CD4-positive, CD25-positive, alpha-beta regulatory T cell (primary cell): ENCODE measurements around the gene RARG. TPM values are rescaled to one million over a fixed set of nuclear protein-coding genes. Genes with fewer than 3 reads are reported as not detected.

Experiments
- ATAC-seq, 2 donors: fragments of 150-1000 bp; cut with Tn5 transposase; one replicate each; pipeline ENCODE4 v1.10.0; 2021; ENCODE audit warnings: low read depth in 2 of 2, moderate number of reproducible peaks in 2 of 2, moderate library complexity in 1 of 2
- DNase-seq, 3 donors: peaks; one replicate each; pipeline versions ENCODE4 v3.0.0 to v3.0.0-alpha.2; 2012 to 2022; ENCODE audit warnings: mixed read lengths in 1 of 3
- H3K27ac ChIP-seq: one replicate; pipeline ENCODE4 v1.7.0; 2013; ENCODE audit warnings: mild to moderate bottlenecking, low read length; ENCODE audit not compliant: insufficient read depth, poor library complexity, severe bottlenecking
- H3K27me3 ChIP-seq: one replicate; pipeline ENCODE4 v1.7.0; 2013; ENCODE audit warnings: low read length; ENCODE audit not compliant: control insufficient read depth, insufficient read depth
- H3K36me3 ChIP-seq: one replicate; pipeline ENCODE4 v1.7.0; 2013; ENCODE audit warnings: mild to moderate bottlenecking, low read length, moderate library complexity; ENCODE audit not compliant: control insufficient read depth, insufficient read depth
- H3K4me1 ChIP-seq: 2 replicates; pipeline ENCODE4 v1.7.0; 2013; ENCODE audit warnings: mild to moderate bottlenecking, low read length; ENCODE audit not compliant: insufficient read depth, control insufficient read depth, poor library complexity, severe bottlenecking
- H3K4me3 ChIP-seq: one replicate; pipeline ENCODE4 v1.7.0; 2013; ENCODE audit warnings: low read depth, mild to moderate bottlenecking, low read length, moderate library complexity
- H3K9me3 ChIP-seq, 2 experiments: 1 replicate in 1 of 2; 2 replicates in 1 of 2; pipeline ENCODE4 v1.7.0; 2013; ENCODE audit warnings: low read length in 2 of 2, mild to moderate bottlenecking in 1 of 2, moderate library complexity in 1 of 2; ENCODE audit not compliant: control insufficient read depth in 2 of 2
- H3K27ac Mint-ChIP-seq, 3 donors: one replicate each; pipeline ENCODE4 v1.8.0; 2020 to 2022; ENCODE audit warnings: mild to moderate bottlenecking in 3 of 3, mixed read lengths in 3 of 3, moderate library complexity in 2 of 3
- H3K27me3 Mint-ChIP-seq: one replicate; pipeline ENCODE4 v1.8.0; 2022; ENCODE audit warnings: mild to moderate bottlenecking, mixed read lengths
- H3K36me3 Mint-ChIP-seq: one replicate; pipeline ENCODE4 v1.8.0; 2020; ENCODE audit warnings: mixed read lengths
- H3K4me1 Mint-ChIP-seq, 4 donors: one replicate each; pipeline ENCODE4 v1.8.0; 2020 to 2022; ENCODE audit warnings: mixed read lengths in 4 of 4, mild to moderate bottlenecking in 1 of 4
- H3K4me3 Mint-ChIP-seq, 4 donors: one replicate each; pipeline ENCODE4 v1.8.0; 2020 to 2022; ENCODE audit warnings: mild to moderate bottlenecking in 4 of 4, mixed read lengths in 4 of 4, moderate library complexity in 3 of 4
- H3K9me3 Mint-ChIP-seq, 7 donors: one replicate each; pipeline ENCODE4 v1.8.0; 2020 to 2022; ENCODE audit warnings: mixed read lengths in 7 of 7, mild to moderate bottlenecking in 3 of 7, moderate library complexity in 2 of 7
- polyA plus RNA-seq, 4 donors: library from polyadenylated mRNA; unstranded; fragments of 300-500 nt; fragmentation: Illumina TruSeq; gene quantifications; one replicate each; pipeline ENCODE4 v1.2.3, GENCODE V29; 2021
- total RNA-seq: library from RNA; stranded (reverse); gene quantifications from one replicate; pipeline ENCODE4 v1.2.3, GENCODE V29; 2022

Gene RARG
- total and polyA plus RNA-seq, 5 donors from 2014 or later = 1.5 to 16.8 (median 3.2) TPM

DNA sequence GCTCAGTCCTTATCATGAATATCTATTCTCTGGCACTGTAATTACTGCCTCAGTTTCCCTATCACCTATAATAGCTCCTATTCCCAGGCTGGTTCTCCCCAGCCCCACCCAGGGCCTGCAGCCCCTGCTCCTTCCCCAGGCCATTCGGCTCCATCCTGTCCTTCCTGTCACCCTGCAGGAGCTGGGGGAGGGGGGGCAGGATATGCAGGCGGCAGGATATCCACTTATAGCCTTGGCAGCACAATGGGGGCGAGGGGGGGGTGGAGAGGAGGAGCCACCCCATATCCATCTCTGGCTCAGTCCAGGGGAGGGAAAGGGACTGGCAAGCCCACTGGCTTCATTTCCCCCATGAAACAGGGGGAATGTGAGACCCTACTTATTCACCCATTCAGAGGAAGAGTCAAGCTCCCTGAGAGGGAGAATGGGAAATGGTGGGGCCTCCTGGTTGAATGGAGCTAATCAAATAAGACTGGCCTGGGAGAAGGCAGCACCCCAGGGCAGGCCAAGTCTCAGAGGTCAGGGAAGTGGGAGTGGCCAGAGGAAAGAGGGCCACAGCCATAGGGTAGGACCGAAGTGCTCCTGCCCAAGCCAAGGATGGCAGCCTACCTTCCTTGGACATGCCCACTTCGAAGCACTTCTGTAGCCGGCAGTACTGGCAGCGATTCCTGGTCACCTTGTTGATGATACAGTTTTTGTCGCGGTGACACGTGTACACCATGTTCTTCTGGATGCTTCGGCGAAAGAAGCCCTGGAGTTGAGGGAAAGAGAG is 17.1 kb downstream of the RARG start:
- peaks cover 44% of the 10 kb centered on the region for H3K4me1 ChIP-seq

DNA sequence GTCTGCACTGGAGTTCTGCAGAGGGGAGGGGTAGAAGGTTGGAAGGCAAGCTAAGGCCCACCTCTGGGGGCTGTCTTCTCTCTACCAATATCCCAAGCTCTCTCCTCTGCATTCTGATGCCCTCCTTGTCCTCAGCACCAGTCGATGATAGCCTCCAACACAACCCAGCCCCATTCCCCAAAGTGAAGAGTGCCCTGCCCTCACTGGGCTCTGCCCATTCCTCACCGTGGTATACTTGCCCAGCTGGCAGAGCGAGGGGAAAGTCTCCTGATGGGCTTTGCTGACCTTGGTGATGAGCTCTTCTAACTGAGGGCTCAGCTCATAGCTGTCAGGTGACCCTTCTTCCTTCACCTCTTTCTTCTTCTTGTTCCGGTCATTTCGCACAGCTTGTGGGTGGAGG is 17.8 kb downstream of the RARG start:
- Histone ChIP-seq H3K36me3 (peaks cover 40% of the 10 kb centered on the region), H3K4me1 (peaks cover 45% of the 10 kb centered on the region), H3K27ac (no peak overlapping the region), H3K27me3 (no peaks in the 10 kb centered on the region), H3K4me3 (no peak overlapping the region), H3K9me3 (no peaks in the 10 kb centered on the region)
- DNase-seq = no peak
- peak overlapping the region in 2 of 4 donors; percentile 74 to 85 for H3K4me3 Mint-ChIP-seq
- H3K9me3 Mint-ChIP-seq = no peaks in the 10 kb centered on the region
- peaks cover 8 to 67% (median 44%) of the 10 kb centered on the region in 4 donors for H3K4me1 Mint-ChIP-seq
- peaks cover 15% of the 10 kb centered on the region for H3K36me3 Mint-ChIP-seq
- no peaks in the 10 kb centered on the region for H3K27me3 Mint-ChIP-seq
- ATAC-seq = no peak
- H3K27ac Mint-ChIP-seq = peak overlapping the region in 2 of 3 donors; percentile 8 to 85

More for the DNA sequence above, 17.1 kb downstream of the RARG start:
- no peaks in the 10 kb centered on the region for H3K27me3 ChIP-seq
- peaks cover 15% of the 10 kb centered on the region for H3K36me3 Mint-ChIP-seq
- DNase-seq = no peak
- peaks cover 8 to 67% (median 44%) of the 10 kb centered on the region in 4 donors for H3K4me1 Mint-ChIP-seq
- no peaks in the 10 kb centered on the region for H3K27me3 Mint-ChIP-seq
- no peak for ATAC-seq
- no peaks in the 10 kb centered on the region for H3K9me3 ChIP-seq
- H3K9me3 Mint-ChIP-seq = no peaks in the 10 kb centered on the region
- H3K36me3 ChIP-seq = peaks cover 40% of the 10 kb centered on the region
- H3K4me3 Mint-ChIP-seq = peak overlapping the region in 1 of 4 donors; percentile 85
- H3K27ac Mint-ChIP-seq = peak overlapping the region in 2 of 3 donors; percentile 8 to 85
- no peak overlapping the region for H3K4me3 ChIP-seq
- no peak overlapping the region for H3K27ac ChIP-seq

DNA sequence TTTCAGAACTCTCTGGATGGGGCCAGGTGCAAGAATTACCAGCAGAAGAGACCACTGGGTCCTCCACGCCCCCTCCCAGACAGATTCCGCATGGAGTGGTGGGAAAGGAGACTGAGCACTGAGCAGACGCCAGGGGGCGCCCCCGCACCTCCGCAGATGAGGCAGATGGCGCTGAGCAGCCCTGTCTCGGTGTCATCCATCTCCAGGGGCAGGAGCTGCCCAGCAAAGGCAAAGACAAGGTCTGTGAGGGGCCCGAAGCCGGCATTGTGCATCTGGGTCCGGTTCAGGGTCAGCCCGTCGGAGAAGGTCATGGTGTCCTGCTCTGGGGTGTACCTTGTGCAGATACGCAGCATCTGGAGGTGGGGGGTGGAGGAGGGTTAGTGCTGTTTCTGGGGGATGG is 18.7 kb downstream of the RARG start:
- Mint-ChIP-seq H3K4me1 (peaks cover 17 to 70% (median 46%) of the 10 kb centered on the region in 4 donors), H3K27me3 (no peaks in the 10 kb centered on the region), H3K36me3 (peaks cover 15% of the 10 kb centered on the region), H3K9me3 (no peaks in the 10 kb centered on the region), H3K4me3 (peak overlapping the region in 2 of 4 donors; percentile 74 to 80), H3K27ac (peak overlapping the region; percentile 12 to 87 (median 74))
- peak; percentile 70 to 71 for ATAC-seq
- H3K4me3 ChIP-seq = no peak overlapping the region
- no peaks in the 10 kb centered on the region for H3K9me3 ChIP-seq
- H3K36me3 ChIP-seq = peaks cover 40% of the 10 kb centered on the region
- no peaks in the 10 kb centered on the region for H3K27me3 ChIP-seq
- peak overlapping the region; percentile 30 for H3K27ac ChIP-seq
- H3K4me1 ChIP-seq = peaks cover 45% of the 10 kb centered on the region
- DNase-seq = peak; percentile 71 to 81 (median 80)

DNA sequence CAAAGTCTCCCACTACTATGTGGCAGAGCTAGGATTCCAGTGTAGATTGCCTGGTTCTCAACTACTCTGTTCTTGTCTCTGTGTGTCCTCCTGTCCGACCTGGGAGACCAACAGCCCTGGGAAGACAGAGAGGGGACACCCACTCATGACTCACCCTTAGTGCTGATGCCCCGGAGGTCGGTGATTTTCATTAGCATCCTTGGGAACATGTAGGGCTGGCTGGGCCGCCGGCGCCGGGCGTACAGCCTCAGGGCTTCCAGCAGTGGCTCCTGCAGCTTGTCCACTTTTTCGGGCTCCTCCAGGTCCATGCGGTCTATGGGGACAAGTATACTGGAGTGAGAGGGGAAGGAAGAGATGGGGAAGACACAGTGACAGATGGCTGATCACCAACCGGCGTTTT is 19.1 kb downstream of the RARG start:
- no peaks in the 10 kb centered on the region for H3K27me3 ChIP-seq
- DNase-seq (no peak), ATAC-seq (no peak)
- peaks cover 15% of the 10 kb centered on the region for H3K36me3 Mint-ChIP-seq
- no peaks in the 10 kb centered on the region for H3K9me3 Mint-ChIP-seq
- H3K4me1 Mint-ChIP-seq = peaks cover 19 to 70% (median 48%) of the 10 kb centered on the region in 4 donors
- peak overlapping the region in 1 of 3 donors; percentile 87 for H3K27ac Mint-ChIP-seq
- H3K36me3 ChIP-seq = peaks cover 40% of the 10 kb centered on the region
- H3K4me3 ChIP-seq = no peak overlapping the region
- H3K4me3 Mint-ChIP-seq = peak overlapping the region in 2 of 4 donors; percentile 74 to 80
- H3K4me1 ChIP-seq = peaks cover 46% of the 10 kb centered on the region
- no peaks in the 10 kb centered on the region for H3K9me3 ChIP-seq
- H3K27me3 Mint-ChIP-seq = no peaks in the 10 kb centered on the region
- H3K27ac ChIP-seq = peak overlapping the region; percentile 30

DNA sequence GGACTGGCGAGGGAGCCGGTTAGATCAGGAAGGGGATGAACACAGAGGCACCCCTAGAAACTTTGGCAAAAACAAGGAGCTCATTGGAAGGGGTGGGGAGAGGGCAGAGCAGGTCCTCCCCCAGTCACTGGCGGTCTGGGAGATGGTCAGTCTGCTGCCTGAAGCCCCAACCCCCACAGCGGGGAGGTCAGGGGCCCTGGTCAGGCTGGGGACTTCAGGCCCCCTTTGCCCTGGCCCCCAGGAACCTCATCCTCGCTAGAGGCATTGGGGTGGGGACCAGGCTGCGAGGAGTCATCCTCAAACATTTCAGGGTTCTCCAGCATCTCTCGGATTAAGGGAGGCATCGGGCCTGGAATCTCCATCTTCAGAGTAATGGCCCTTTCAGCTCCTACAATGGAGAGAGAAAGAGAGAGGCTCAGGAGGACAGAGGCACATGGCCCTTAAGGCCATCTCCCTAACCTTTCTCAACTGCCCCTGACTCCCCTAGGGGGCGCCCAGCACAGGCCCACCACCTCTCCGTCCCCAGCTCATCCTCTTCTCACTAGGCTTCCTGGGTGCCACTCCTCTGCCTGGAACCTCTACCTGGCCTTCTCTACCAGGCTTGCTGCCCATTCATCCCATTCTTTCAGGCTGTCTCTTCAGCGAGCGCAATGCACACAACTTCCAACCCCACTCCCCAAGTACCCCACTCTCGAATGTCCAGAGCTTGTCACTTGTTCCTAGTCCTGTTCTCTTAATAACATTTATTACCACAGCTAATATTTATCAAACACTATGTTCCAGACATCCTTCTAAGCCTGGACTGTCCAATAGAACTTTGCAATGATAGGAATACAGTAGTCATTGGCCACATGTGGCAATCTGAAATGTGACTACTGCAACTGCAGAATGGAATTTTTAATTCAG is 20.3 kb downstream of the RARG start:
- Mint-ChIP-seq H3K27me3 (no peaks in the 10 kb centered on the region), H3K27ac (peak overlapping the region in 1 of 3 donors; percentile 87), H3K9me3 (no peaks in the 10 kb centered on the region), H3K36me3 (peaks cover 15% of the 10 kb centered on the region), H3K4me3 (peak overlapping the region in 2 of 4 donors; percentile 4 to 80), H3K4me1 (peaks cover 19 to 69% (median 45%) of the 10 kb centered on the region in 4 donors)
- Histone ChIP-seq H3K9me3 (no peaks in the 10 kb centered on the region), H3K36me3 (peaks cover 40% of the 10 kb centered on the region), H3K4me1 (peaks cover 46% of the 10 kb centered on the region), H3K4me3 (no peak overlapping the region), H3K27me3 (no peaks in the 10 kb centered on the region), H3K27ac (no peak overlapping the region)
- ATAC-seq = no peak
- DNase-seq = peak in 1 of 3 donors; percentile 40

DNA sequence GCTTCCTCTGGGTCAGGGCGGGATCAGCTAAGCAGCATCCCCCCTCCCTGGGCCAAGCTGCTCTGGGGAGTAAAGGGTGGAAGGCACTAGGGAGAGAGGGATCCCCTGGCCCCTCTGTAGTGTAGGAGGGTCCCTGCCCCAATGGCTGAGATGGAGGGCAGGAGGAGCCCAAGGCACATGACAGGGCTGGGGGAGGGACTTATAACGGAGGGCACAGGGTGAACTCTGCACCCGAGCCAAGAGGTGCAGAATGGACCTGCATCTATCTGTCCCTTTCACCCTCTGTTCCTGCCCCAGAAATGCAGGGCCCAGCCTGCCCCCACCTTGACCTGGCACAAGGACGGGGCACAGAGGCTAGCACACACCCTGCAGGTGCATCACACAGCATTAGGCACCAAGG is 21.2 kb downstream of the RARG start:
- H3K27ac ChIP-seq = peak overlapping the region; percentile 43
- peaks cover 19 to 68% (median 47%) of the 10 kb centered on the region in 4 donors for H3K4me1 Mint-ChIP-seq
- ATAC-seq = no peak
- no peak overlapping the region for H3K4me3 ChIP-seq
- DNase-seq = no peak
- H3K27me3 ChIP-seq = no peaks in the 10 kb centered on the region
- peaks cover 37% of the 10 kb centered on the region for H3K36me3 ChIP-seq
- peaks cover 45% of the 10 kb centered on the region for H3K4me1 ChIP-seq
- H3K4me3 Mint-ChIP-seq = peak overlapping the region in 1 of 4 donors; percentile 15
- peak overlapping the region in 1 of 3 donors; percentile 29 for H3K27ac Mint-ChIP-seq
- peaks cover 19% of the 10 kb centered on the region for H3K36me3 Mint-ChIP-seq
- H3K27me3 Mint-ChIP-seq = no peaks in the 10 kb centered on the region
- no peaks in the 10 kb centered on the region for H3K9me3 Mint-ChIP-seq
- no peaks in the 10 kb centered on the region for H3K9me3 ChIP-seq

DNA sequence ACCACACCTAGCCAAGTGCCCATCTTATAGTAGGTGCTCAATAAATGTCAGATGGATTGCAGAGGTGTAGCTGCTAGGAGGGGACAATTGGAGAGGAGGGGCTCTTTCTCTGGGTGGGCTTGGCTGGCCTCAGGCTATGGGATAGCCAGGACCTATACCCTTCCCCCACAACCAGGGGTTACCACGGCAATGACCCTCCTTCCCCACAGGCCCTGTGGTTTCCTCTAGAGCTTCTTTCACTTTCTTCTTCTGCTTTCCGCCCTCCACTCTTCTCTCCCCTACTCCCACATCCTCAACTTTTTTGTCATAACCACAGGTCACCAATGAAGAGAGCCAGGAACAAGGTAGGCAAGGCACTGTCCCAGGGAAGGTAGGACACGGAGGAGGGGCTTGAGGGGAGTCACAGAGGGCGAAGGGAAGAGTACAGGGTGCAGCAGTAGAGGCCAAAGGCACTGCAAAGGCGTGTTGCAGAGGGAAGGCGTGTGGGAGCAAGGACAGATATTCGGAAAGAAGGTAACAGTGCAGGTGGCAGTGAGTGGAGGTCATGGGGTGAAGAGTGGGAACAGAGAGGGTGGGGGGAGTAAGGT is 23.0 kb downstream of the RARG start:
- peaks cover 16 to 73% (median 52%) of the 10 kb centered on the region in 4 donors for H3K4me1 Mint-ChIP-seq
- peaks cover 15% of the 10 kb centered on the region for H3K36me3 Mint-ChIP-seq
- peak overlapping the region; percentile 88 to 93 (median 91) for H3K4me3 Mint-ChIP-seq
- peak overlapping the region; percentile 74 for H3K27ac ChIP-seq
- no peaks in the 10 kb centered on the region for H3K27me3 ChIP-seq
- DNase-seq (peak in 1 of 3 donors; percentile 75), ATAC-seq (peak; percentile 26)
- peaks cover 62% of the 10 kb centered on the region for H3K4me1 ChIP-seq
- H3K27me3 Mint-ChIP-seq = no peaks in the 10 kb centered on the region
- H3K36me3 ChIP-seq = peaks cover 23% of the 10 kb centered on the region
- H3K9me3 ChIP-seq = no peaks in the 10 kb centered on the region
- peak overlapping the region; percentile 62 for H3K4me3 ChIP-seq
- peak overlapping the region; percentile 90 to 99 (median 92) for H3K27ac Mint-ChIP-seq
- no peaks in the 10 kb centered on the region for H3K9me3 Mint-ChIP-seq
